Endothelial cell (in vitro differentiated cells): ENCODE results near the gene CASZ1. TPM values are rescaled to one million over a fixed set of nuclear protein-coding genes. Genes with fewer than 3 reads are reported as not detected.

Experiments
- DNase-seq: peaks from one replicate; pipeline ENCODE4 v3.0.0; 2021; ENCODE audit warnings: low spot score
- H3K27ac Mint-ChIP-seq: one replicate; pipeline ENCODE4 v1.8.0; 2021; ENCODE audit warnings: mixed read lengths, inconsistent platforms; ENCODE audit not compliant: unreplicated experiment
- H3K27me3 Mint-ChIP-seq: one replicate; pipeline ENCODE4 v1.8.0; 2021; ENCODE audit warnings: mild to moderate bottlenecking, moderate library complexity, mixed read lengths, inconsistent platforms; ENCODE audit not compliant: unreplicated experiment
- H3K36me3 Mint-ChIP-seq: one replicate; pipeline ENCODE4 v1.8.0; 2021; ENCODE audit warnings: mild to moderate bottlenecking, low read depth, mixed read lengths, inconsistent platforms; ENCODE audit not compliant: unreplicated experiment
- H3K4me1 Mint-ChIP-seq: one replicate; pipeline ENCODE4 v1.8.0; 2021; ENCODE audit warnings: mild to moderate bottlenecking, mixed read lengths, inconsistent platforms; ENCODE audit not compliant: unreplicated experiment
- H3K4me3 Mint-ChIP-seq: one replicate; pipeline ENCODE4 v1.8.0; 2021; ENCODE audit warnings: mild to moderate bottlenecking, mixed read lengths, inconsistent platforms; ENCODE audit not compliant: unreplicated experiment
- H3K9me3 Mint-ChIP-seq: one replicate; pipeline ENCODE4 v1.8.0; 2021; ENCODE audit warnings: mixed read lengths, inconsistent platforms; ENCODE audit not compliant: unreplicated experiment
- CTCF ChIP-seq: fragments of 200-600 bp; sonication (generic); IDR thresholded peaks from one replicate; pipeline ENCODE4 v1.5.0; 2021; ENCODE audit warnings: antibody characterized with exemption; ENCODE audit not compliant: unreplicated experiment
- total RNA-seq: library from RNA; stranded (reverse); fragmentation: NEBNext Ultra II Directional; extraction: Animal tissue kit (Norgen Biotek cat#: 25700); gene quantifications from one replicate; pipeline ENCODE4 v1.2.1, GENCODE V29; 2021; ENCODE audit not compliant: unreplicated experiment

The CASZ1 gene
- total RNA-seq, 1 donor from 2014 or later: 6.3 TPM

- TF ChIP-seq CTCF: no peak
- Mint-ChIP-seq H3K4me3 (no peak overlapping the region), H3K9me3 (no peaks in the 10 kb centered on the region)
These were observed 158.4 kb downstream of the CASZ1 start for GRCh38 chr1:10637834-10638558.

GRCh38 chr1:10637400-10637799 lies 159.0 kb downstream of the CASZ1 start:
- Mint-ChIP-seq H3K36me3 (peaks cover 8% of the 10 kb centered on the region), H3K9me3 (no peaks in the 10 kb centered on the region), H3K27ac (no peak overlapping the region), H3K4me3 (no peak overlapping the region), H3K27me3 (peaks cover 4% of the 10 kb centered on the region), H3K4me1 (no peaks in the 10 kb centered on the region)
- TF ChIP-seq CTCF: no peak
- no peak for DNase-seq

More at GRCh38 chr1:10637834-10638558, 158.4 kb downstream of the CASZ1 start:
- H3K4me1 Mint-ChIP-seq: no peaks in the 10 kb centered on the region
- H3K27me3 Mint-ChIP-seq: peaks cover 4% of the 10 kb centered on the region
- DNase-seq: no peak
- no peak overlapping the region for H3K27ac Mint-ChIP-seq
- H3K36me3 Mint-ChIP-seq: peaks cover 8% of the 10 kb centered on the region

GRCh38 chr1:10635992-10636391 lies 160.5 kb downstream of the CASZ1 start:
- Mint-ChIP-seq H3K4me1 (no peaks in the 10 kb centered on the region), H3K36me3 (peaks cover 4% of the 10 kb centered on the region), H3K9me3 (no peaks in the 10 kb centered on the region), H3K27me3 (peaks cover 5% of the 10 kb centered on the region), H3K4me3 (no peak overlapping the region), H3K27ac (no peak overlapping the region)
- DNase-seq: no peak
- TF ChIP-seq CTCF: no peak

- no peak for DNase-seq
- H3K27ac Mint-ChIP-seq: no peak overlapping the region
- no peaks in the 10 kb centered on the region for H3K9me3 Mint-ChIP-seq
- no peak overlapping the region for H3K4me3 Mint-ChIP-seq
- H3K27me3 Mint-ChIP-seq: peaks cover 5% of the 10 kb centered on the region
- no peak for TF ChIP-seq CTCF
- peaks cover 2% of the 10 kb centered on the region for H3K4me1 Mint-ChIP-seq
- peaks cover 4% of the 10 kb centered on the region for H3K36me3 Mint-ChIP-seq
These were observed 161.2 kb downstream of the CASZ1 start for GRCh38 chr1:10635085-10635896.
